OCI-LY3 (cell line): ENCODE data around the gene LOXL1.

Experiments
- CTCF ChIP-seq: fragments of 200-600, 300-600 bp; sonication (generic); IDR thresholded peaks from 2 replicates; pipeline ENCODE4 v1.5.1; 2014; ENCODE audit warnings: antibody characterized with exemption, low read length, low read depth
- EZH2phosphoT487 ChIP-seq: fragments of 200-600 bp; shearing (Covaris generic); IDR thresholded peaks from 2 replicates; pipeline ENCODE4 v1.6.1; 2018; ENCODE audit warnings: antibody characterized with exemption, mixed run types, low read depth

- no peak for TF ChIP-seq CTCF
- no peak for TF ChIP-seq EZH2phosphoT487
Measured at GRCh38 chr15:73889762-73890124, 36.5 kb upstream of the LOXL1 start.
